ENCODE data around the gene PANK2.

GRCh38 chr20:3848565-3848964 is 40.6 kb upstream of the PANK2 start:
- TF ChIP-seq SP1 (IDR thresholded peaks at IDR 0.05) (no peak), L3MBTL2 (conservative IDR thresholded peaks at IDR 0.05) (no peak)

Measured in HEK293T (cell line).